Measurements from ENCODE around the gene GTF2IRD1.
A peak's percentile ranks its signal among the peaks of the same experiment; 100 is the strongest.
"Not testable (repeated sequence)": the region's sequence is repeated elsewhere in the genome, so short reads cannot be mapped to it uniquely, and the experiment has no call there.

The GTF2IRD1 gene

GRCh38 chr7:74453322-74454011 lies at the start of gene GTF2IRD1:
GTF2IRD1 (plus strand) TSS chr7:74453906; CDS start chr7:74508081, 54,175 bp downstream.
- no peak for DNase-seq (ENCODE audit: low read depth in 2 of 2)

- DNase-seq (ENCODE audit: low read depth in 2 of 2) = no peak
Measured at GRCh38 chr7:74404388-74404700, 49.4 kb upstream of the GTF2IRD1 start.

DNA sequence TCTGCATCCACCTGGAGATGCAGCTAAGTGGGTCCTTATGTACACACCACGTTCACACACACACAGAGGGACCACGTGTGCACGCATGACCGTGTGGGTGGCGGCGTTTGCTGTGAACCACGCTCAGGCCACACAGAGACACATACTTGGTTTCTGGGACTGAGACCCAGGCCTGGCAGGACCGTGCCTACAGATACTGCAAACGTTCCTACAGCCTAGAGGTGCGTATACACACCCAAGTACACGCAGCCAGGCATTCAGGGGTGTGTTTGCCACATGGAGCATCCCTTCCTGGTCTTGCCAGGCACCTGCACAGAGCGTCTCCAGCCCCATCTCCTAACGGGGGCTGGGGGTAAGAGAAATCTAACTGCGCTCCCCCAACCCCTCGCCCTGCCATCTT lies 49.0 kb upstream of the GTF2IRD1 start:
- no peak for DNase-seq (ENCODE audit: low read depth in 2 of 2)

- DNase-seq (ENCODE audit: low read depth in 2 of 2) = no peak
Measured at GRCh38 chr7:74405191-74405898, 48.4 kb upstream of the GTF2IRD1 start.

DNA sequence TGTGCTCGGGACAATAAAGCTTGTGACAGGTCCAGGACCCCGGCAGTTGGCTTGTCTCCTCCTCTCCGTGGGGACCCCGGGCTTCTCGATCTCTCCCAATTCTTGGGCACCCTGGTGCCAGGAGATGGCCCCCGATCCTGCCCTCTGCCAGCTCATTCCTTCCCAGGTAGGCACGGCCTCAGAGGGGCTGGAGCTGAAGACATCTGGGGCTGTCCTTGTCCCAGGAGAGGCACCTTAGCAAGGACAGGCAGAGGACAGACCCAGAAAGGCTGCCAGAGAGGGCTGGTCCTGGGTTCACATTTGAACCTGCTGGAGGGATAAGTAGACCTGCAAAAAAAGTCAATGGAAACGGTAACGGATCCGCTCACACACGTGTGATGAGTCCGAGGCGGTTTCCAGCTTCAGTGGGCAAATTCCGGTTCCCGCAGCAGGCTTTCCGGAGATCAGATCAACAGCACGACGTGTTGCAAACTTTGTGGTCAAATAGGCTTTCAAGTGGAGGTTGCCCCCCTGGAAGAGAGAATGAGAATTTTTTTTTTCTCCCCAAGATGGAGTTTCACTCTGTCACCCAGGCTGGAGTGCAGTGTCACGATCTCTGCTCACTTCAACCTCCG lies 47.7 kb upstream of the GTF2IRD1 start:
- DNase-seq (ENCODE audit: low read depth in 2 of 2) = no peak

DNA sequence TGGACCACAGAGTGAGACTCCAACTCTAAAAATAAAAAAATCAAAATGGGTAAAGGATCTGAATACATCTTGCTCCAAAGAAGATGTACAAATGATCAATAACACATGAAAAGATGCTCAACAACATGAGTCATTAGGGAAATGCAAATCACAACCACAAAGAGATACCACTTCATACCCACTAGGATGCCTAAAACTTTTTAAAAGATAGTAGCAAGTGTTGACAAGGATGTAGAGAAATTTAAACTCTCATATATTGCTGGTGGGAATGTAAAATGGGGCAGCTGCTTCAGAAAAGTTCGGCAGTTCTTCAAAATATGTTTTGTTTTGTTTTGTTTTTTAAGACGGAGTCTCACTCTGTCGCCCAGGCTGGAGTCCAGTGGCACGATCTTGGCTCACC lies 45.7 kb upstream of the GTF2IRD1 start:
- no peak for DNase-seq (ENCODE audit: low read depth in 2 of 2)

- no peak for DNase-seq (ENCODE audit: low read depth in 2 of 2)
Measured at GRCh38 chr7:74409571-74409970, 44.1 kb upstream of the GTF2IRD1 start.

DNA sequence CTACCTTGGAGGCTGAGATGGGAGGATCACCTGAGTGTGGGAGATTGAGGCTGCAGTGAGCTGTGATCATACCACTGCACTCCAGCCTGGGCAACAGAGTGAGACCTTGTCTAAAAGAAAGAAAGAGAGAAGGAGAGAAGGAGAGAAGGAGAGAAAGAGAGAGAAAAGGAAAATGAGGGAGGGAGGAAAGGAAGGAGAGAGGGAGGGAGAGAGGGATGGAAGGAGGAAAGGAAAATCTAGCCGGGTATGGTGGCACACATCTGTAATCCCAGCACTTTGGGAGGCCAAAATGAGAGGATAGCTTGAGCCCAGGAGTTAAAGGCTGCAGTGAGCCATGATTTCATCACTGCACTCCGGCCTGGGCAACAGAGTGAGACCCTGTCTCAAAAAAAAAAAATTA lies 42.9 kb upstream of the GTF2IRD1 start:
- no peak for DNase-seq (ENCODE audit: low read depth in 2 of 2)

DNA sequence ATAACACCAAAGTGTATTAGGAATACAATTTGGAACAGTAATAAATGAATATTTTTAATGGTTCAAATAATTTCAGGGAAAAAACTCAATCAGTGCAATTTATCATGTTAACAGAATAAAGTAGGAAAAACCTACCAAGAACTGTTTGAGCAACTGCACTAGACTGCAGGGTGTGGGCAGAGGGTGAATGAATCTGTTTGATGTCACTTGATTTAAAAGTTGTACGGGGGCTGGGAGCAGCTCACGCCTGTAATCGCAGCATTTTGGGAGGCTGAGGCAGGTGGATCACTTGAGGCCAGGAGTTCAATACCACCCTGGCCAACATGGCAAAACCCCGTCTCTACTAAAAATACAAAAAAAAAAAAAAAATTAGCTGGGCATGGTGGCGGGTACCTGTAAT lies 42.1 kb upstream of the GTF2IRD1 start:
- DNase-seq (ENCODE audit: low read depth in 2 of 2) = not testable (repeated sequence)

DNA sequence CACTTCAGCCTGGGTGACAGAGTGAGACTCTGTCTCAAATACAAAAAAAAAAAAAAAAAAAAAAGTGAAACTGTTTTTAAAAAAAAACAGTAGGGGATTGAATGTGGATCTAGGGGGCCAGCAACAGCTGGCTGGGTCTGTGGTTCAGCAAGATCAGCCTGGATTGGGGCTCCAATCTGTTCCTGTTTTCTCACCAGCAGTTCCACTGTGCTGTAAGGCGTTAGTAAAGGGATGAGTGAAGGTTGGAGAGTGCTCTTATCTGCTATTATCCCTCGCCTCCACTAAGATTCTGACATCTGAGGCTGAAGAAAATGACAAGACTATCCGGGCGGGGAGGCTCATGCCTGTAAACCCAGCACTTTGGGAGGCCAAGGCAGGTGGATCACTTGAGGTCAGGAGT lies 41.6 kb upstream of the GTF2IRD1 start:
- DNase-seq (ENCODE audit: low read depth in 2 of 2) = no peak

DNA sequence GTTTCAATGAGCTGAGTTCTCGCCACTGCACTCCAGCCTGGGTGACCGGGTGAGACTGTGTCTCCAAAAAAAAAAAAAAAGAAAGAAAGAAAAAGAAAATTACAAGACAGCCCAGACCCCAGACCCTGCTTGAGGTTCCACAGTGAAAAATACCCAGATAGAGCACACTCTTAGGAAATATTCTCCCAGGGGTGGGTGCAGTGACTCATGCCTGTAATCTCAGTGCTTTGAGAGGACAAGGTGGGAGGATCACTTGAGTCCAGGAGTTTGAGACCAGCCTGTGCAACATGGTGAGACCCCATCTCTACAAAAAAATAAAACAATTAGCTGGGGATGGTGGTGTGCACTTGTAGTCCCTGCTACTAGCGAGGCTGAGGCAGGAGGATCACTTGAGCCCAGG lies 41.1 kb upstream of the GTF2IRD1 start:
- DNase-seq (ENCODE audit: low read depth in 2 of 2) = no peak

DNA sequence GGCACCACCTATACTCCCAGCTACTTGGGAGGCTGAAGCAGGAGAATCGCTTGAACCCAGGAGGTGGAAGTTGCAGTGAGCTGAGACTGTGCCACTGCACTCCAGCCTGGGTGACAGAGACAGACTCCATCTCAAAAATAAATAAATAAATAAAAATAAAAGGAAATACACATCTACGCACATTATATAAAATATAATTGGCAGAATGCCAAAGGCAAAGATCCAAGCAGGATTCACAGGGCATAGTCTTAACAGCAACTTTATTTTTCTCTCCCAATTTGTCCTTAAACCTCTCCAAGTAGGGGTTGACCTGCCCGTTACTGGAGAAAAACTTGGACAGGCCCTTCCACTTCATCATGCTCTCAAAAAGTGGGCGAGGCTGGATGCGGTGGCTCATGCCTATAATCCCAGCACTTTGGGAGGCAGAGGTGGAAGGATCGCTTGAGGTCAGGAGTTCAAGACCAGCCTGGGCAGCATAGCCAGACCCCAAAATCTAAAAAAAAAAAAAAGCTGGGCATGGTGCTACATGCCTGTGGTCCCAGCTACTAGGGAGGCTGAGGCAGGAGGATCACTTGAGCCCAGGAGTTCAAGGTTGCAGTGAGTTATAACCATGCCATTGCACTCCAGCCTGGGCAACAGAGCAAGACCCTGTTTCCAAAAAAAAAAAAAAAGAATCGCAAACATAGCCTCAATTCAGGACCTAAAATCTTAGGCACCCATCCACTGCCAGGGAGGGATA lies 38.9 kb upstream of the GTF2IRD1 start:
- not testable (repeated sequence) for DNase-seq (ENCODE audit: low read depth in 2 of 2)

DNA sequence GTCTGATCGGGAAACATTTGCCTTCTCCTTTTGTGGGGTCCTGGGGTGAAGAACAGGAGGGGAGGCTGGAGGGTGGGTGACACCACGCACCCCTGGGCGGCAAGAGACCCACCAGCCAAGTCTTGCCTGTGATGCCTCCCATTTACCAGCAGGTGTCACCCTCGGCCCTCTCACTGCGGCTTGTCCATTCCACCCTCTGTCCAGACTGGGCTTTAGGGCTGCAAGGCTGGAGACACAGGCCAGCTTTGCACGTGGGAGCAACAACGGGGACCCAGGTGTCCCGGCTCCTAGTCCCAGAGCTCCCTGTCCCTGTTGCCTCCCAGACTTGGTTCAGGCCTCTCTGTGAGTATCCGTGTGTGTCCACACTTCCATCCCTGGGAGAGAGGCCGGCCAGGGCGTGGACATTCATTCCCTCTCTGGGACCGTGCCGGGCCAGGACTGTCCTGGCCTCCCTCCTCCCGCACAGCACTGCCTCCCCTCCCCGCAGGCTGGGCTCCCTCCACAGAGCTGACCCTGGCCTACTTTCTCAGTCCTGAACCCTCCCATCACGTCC lies 36.2 kb upstream of the GTF2IRD1 start:
- DNase-seq (ENCODE audit: low read depth in 2 of 2) = peak; percentile 16 to 24

DNA sequence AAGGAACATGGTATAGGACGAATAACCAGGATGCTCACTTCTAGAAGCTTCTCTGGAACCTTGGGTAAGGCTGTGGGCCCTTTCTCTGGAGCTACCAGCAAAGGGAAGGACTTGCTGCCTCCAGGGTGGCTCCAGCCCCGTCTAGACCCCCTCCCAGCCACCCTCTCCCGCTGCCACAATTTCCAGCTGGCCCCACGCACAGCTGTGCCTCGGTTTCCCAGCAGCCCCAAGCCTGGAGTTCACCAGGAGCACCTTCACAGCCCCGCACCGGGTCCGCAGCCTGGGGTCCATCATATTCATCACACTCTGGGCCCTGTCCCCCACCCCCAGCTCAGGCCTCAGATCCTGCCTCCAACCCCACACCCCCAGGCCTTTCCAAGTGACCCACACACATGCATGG lies 35.6 kb upstream of the GTF2IRD1 start:
- no peak for DNase-seq (ENCODE audit: low read depth in 2 of 2)

DNA sequence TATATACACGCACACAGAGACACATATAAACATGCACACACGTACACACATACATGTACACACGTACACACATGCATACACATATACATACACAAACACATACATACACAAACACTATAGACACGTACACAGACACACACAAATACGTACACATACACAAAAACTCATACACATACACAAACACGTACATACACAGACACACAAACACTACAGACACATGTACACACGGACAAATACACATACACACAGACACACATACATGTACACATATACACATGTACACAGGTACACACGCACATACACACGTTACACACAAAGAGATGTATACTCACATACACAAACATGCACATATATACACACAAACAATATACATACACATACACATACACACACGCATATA lies 35.2 kb upstream of the GTF2IRD1 start:
- no peak for DNase-seq (ENCODE audit: low read depth in 2 of 2)

- not testable (repeated sequence) for DNase-seq (ENCODE audit: low read depth in 2 of 2)
Measured at GRCh38 chr7:74419232-74419631, 34.5 kb upstream of the GTF2IRD1 start.

DNA sequence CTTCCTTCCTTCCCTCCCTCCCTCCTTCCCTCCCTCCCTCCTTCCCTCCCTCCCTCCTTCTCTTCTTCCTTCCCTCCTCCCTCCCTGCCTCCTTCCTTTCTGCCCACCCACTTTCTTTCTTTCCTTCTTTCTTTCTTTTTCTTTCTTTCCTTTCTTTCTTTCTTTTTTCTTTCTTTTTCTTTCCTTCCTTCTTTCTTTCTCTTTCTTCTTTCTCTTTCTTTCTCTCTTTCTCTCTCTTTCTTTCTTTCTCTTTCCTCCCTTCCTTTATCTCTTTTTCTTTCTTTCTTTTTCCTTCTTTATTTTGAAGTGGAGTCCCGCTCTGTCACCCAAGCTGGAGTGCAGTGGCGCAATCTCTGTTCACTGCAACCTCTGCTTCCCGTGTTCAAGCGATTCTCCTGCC lies 33.7 kb upstream of the GTF2IRD1 start:
- no peak for DNase-seq (ENCODE audit: low read depth in 2 of 2)

DNA sequence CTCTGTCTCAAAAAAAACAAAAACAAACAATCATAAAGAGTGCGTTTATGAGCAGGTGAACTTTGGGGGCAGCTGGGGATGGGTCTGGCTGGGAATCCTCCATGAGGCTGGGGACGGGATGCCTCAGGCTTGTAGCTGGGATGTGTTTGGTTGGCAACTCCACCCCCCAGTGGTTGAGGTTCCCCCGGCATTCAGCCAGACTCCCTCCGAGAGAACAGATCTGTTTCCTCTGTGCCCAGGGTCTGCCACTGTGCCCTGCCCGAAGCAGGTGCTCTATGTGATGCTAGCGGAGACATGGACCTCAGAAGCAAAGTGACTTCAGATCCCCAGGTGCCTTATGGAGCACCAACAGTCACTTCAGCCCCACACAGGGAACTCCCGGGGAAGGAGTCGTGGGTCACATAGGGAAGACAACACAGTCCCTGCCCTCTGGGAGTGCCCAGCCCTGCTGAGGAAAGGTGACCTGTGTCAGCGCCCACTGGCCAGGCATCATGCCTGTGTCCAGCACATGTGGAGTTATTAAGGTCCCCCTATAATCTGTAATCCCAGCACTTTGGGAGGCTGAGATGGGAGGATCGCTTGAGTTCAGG lies 29.3 kb upstream of the GTF2IRD1 start:
- no peak for DNase-seq (ENCODE audit: low read depth in 2 of 2)

GRCh38 chr7:74428023-74428422 lies 25.7 kb upstream of the GTF2IRD1 start:
- DNase-seq (ENCODE audit: low read depth in 2 of 2) = no peak

- no peak for DNase-seq (ENCODE audit: low read depth in 2 of 2)
Measured at GRCh38 chr7:74429153-74429747, 24.5 kb upstream of the GTF2IRD1 start.

DNA sequence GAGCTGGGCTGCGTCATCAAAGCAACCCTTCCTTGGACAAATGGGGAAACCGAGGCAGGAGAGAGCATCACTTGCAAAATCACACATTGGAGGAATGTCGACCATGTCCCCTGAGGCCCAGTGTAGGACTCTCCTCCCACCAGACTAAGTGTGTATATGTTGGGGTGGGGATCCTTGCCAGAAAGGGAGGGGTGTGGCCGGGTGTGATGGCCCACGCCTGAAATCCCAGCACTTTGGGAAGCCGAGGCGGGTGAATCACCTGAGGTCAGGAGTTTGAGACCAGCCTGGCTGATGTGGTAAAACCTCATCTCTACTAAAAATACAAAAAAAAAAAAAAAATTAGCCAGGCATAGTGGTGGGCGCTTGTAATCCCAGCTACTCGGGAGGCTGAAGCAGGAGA lies 23.3 kb upstream of the GTF2IRD1 start:
- not testable (repeated sequence) for DNase-seq (ENCODE audit: low read depth in 2 of 2)

Data from activated CD8-positive, alpha-beta memory T cell treated with anti-CD3 and anti-CD28 coated beads for 4 hours (primary cell).